ENCODE results near the gene CDK3. TPM values are rescaled to one million over a fixed set of nuclear protein-coding genes. Genes with fewer than 3 reads are reported as not detected.
"Not testable (repeated sequence)": the region's sequence is repeated elsewhere in the genome, so short reads cannot be mapped to it uniquely, and the experiment has no call there.

Gene CDK3
- total and polyA plus RNA-seq, 9 of the 15 experiments (the other 6 are each of a cell fraction or from before 2014, with no cell fraction given): 0.55 to 8.2 (median 4.7) TPM

DNA sequence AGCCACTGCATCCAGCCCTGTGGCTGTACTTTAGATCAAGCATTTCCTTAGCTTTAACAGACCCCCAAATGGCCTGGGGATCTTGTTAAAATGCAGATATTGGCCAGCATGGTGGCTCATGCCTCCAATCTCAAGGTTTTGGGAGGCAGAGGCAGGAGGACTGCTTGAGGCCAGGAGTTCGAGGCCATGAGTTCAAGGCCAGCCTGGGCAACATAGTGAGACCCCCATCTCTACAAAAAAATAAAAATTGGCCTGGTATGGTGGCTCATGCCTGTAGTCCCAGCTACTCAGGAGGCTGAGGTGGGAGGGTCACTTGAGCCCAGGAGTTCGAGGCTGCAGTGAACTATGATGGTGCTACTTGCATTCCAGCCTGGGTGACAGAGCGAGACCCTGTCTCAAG is 42.2 kb downstream of the CDK3 start:
- ChIA-PET CTCF (ENCODE audit: low intra/inter-chr PET ratio) (interaction anchor here (0.7 kb wide), 1 partner anchor 81 kb away, joined by 5 read pairs; no protein-coding TSS in a partner anchor), POLR2A (interaction anchor here (0.6 to 2.0 kb wide), 2 partner anchors 12 to 27 kb away, joined by 3 to 9 read pairs; no protein-coding TSS in a partner anchor)
- H3K9me3 ChIP-seq (replicated peaks; ENCODE audit: control insufficient read depth, insufficient read depth, low read depth, low read length); H3K4me2 ChIP-seq (ENCODE audit: insufficient read depth, low read length); H2AFZ ChIP-seq (ENCODE audit: low read depth, low read length); in situ Hi-C loops (cut with MboI); H3K9ac ChIP-seq (ENCODE audit: insufficient read depth in 1 of 2, low read depth in 2 of 2, low read length in 2 of 2); intact Hi-C loops (cut with micrococcal nuclease); H4K20me1 ChIP-seq (replicated peaks; ENCODE audit: control insufficient read depth, insufficient read depth, low read length); H3K4me1 ChIP-seq (replicated peaks in 1 of 2; ENCODE audit: control insufficient read depth in 2 of 2, insufficient read depth in 2 of 2, low read length in 2 of 2); FAIRE-seq; H3K9me1 ChIP-seq (ENCODE audit: control insufficient read depth, insufficient read depth, low read length); H3K4me3 ChIP-seq; ATAC-seq; H3K79me2 ChIP-seq (ENCODE audit: control insufficient read depth, insufficient read depth, low read length); H3K27me3 ChIP-seq (ENCODE audit: control insufficient read depth in 2 of 2, insufficient read depth in 2 of 2, low read length in 2 of 2); H3K27ac ChIP-seq (ENCODE audit: extremely low read depth, low read depth, low read length); BruUV-seq (replicated peaks); DNase-seq (ENCODE audit: extremely low read depth in 1 of 4, low spot score in 3 of 4): not testable (repeated sequence)
- peaks cover 94% of the 10 kb centered on the region for H3K36me3 ChIP-seq (ENCODE audit: control insufficient read depth, insufficient read depth, low read length)
- WGBS (ENCODE audit: insufficient coverage, low coverage, missing lambda C conversion rate): 96% methylated on average over 3 of the region's 3 CpGs
- TF ChIP-seq SUPT5H (IDR thresholded peaks at IDR 0.05): peak; percentile 14; the same call in 1 of the 2 replicates
- 0 out of 2 replicates have a peak, but pooled peaks have one; percentile 26 for TF ChIP-seq ZNF121 (CRISPR knock-in tag; conservative IDR thresholded peaks at IDR 0.05)

DNA sequence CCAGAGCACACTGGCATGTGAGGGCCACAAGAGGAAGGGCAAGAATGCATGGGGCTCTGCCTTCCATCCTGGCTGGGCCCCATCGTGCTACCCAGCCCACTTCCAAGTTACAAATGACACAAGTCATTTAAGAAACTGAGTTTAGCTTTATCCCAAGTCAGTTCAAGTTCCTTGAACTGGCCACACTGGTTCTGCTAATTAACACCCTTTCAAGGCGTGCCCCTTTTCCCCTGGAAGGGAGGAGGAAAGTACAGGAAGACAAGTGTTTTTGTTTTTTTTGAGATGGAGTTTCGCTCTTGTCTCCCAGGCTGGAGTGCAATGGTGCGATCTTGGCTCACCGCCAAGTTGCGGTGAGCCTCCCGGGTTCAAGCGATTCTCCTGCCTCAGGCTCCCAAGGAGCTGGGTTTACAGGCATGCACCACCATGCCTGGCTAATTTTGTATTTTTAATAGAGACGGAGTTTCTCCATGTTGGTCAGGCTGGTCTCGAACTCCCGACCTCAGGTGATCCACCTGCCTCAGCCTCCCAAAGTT is 43.9 kb downstream of the CDK3 start:
- intact Hi-C loops (cut with micrococcal nuclease); FAIRE-seq; H2AFZ ChIP-seq (ENCODE audit: low read depth, low read length); H3K4me1 ChIP-seq (replicated peaks in 1 of 2; ENCODE audit: control insufficient read depth in 2 of 2, insufficient read depth in 2 of 2, low read length in 2 of 2); CTCF ChIA-PET (ENCODE audit: low intra/inter-chr PET ratio); H3K79me2 ChIP-seq (ENCODE audit: control insufficient read depth, insufficient read depth, low read length); H3K27me3 ChIP-seq (ENCODE audit: control insufficient read depth in 2 of 2, insufficient read depth in 2 of 2, low read length in 2 of 2); H3K9me3 ChIP-seq (replicated peaks; ENCODE audit: control insufficient read depth, insufficient read depth, low read depth, low read length); DNase-seq (ENCODE audit: extremely low read depth in 1 of 4, low spot score in 3 of 4); H3K27ac ChIP-seq (ENCODE audit: extremely low read depth, low read depth, low read length); POLR2A ChIA-PET; ATAC-seq; H4K20me1 ChIP-seq (replicated peaks; ENCODE audit: control insufficient read depth, insufficient read depth, low read length); BruUV-seq (replicated peaks); H3K9me1 ChIP-seq (ENCODE audit: control insufficient read depth, insufficient read depth, low read length); H3K9ac ChIP-seq (ENCODE audit: insufficient read depth in 1 of 2, low read depth in 2 of 2, low read length in 2 of 2); H3K4me3 ChIP-seq; in situ Hi-C loops (cut with MboI); H3K4me2 ChIP-seq (ENCODE audit: insufficient read depth, low read length): not testable (repeated sequence)
- H3K36me3 ChIP-seq (ENCODE audit: control insufficient read depth, insufficient read depth, low read length): peaks cover 94% of the 10 kb centered on the region
- peak; percentile 94 for TF ChIP-seq NFIC (IDR thresholded peaks at IDR 0.05)
- TF ChIP-seq NFIX (CRISPR knock-in tag; IDR thresholded peaks at IDR 0.05; ENCODE audit: low read depth): peak; percentile 70
- WGBS (ENCODE audit: insufficient coverage, low coverage, missing lambda C conversion rate): 91% methylated on average over 5 of the region's 11 CpGs

Measured in K562 (cell line).